Esophagus squamous epithelium (tissue), 4 donors: ENCODE measurements around the gene SLF2.

ENCODE experiments used
- POLR2A ChIP-seq, 4 donors: fragments of 450-650 bp; IDR thresholded peaks; one replicate each; pipeline ENCODE4 v1.6.1; 2017; ENCODE audit warnings: antibody characterized with exemption in 4 of 4, mild to moderate bottlenecking in 4 of 4, moderate library complexity in 3 of 4
- TF ChIP-seq, protein P1 (sequence below), 6 experiments: fragments of 450-650 bp in 4 of 6; fragments of 200-600 bp in 2 of 6; sonication (generic) in 2 of 6; IDR thresholded peaks; one replicate each; pipeline ENCODE4 v1.5.1; 2016 to 2019; ENCODE audit warnings: antibody characterized with exemption in 6 of 6, mild to moderate bottlenecking in 4 of 6, moderate library complexity in 4 of 6

GRCh38 chr10:100863433-100863832 is 49.3 kb upstream of the SLF2 start:
- TF ChIP-seq, protein P1, sequence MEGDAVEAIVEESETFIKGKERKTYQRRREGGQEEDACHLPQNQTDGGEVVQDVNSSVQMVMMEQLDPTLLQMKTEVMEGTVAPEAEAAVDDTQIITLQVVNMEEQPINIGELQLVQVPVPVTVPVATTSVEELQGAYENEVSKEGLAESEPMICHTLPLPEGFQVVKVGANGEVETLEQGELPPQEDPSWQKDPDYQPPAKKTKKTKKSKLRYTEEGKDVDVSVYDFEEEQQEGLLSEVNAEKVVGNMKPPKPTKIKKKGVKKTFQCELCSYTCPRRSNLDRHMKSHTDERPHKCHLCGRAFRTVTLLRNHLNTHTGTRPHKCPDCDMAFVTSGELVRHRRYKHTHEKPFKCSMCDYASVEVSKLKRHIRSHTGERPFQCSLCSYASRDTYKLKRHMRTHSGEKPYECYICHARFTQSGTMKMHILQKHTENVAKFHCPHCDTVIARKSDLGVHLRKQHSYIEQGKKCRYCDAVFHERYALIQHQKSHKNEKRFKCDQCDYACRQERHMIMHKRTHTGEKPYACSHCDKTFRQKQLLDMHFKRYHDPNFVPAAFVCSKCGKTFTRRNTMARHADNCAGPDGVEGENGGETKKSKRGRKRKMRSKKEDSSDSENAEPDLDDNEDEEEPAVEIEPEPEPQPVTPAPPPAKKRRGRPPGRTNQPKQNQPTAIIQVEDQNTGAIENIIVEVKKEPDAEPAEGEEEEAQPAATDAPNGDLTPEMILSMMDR (IDR thresholded peaks at IDR 0.05), result no peak
- TF ChIP-seq POLR2A (IDR thresholded peaks at IDR 0.05), result no peak
